AG04450 (cell line): ENCODE data around the gene ATP13A1. TPM values are rescaled to one million over a fixed set of nuclear protein-coding genes. Genes with fewer than 3 reads are reported as not detected.

Experiments used
- CTCF ChIA-PET: fragments of 300-600, 350-600 bp; formaldehyde crosslinking; extraction: SDS; loops from one replicate; lab custom pipeline; 2022; ENCODE audit warnings: antibody characterized with exemption, inconsistent platforms; lab: Charles Lee
- POLR2A ChIA-PET: fragments of 350-600 bp; formaldehyde crosslinking; extraction: SDS; loops from one replicate; lab custom pipeline; 2021; ENCODE audit warnings: antibody characterized with exemption, inconsistent platforms; lab: Yijun Ruan, JAX
- DNase-seq: peaks from one replicate; pipeline ENCODE4 v3.0.0-alpha.2; 2011; ENCODE audit warnings: low read depth, low spot score
- H3K27ac ChIP-seq: one replicate; pipeline ENCODE4 v1.5.1; 2012; ENCODE audit warnings: low read depth, low read length, control low read depth
- H3K27me3 ChIP-seq: one replicate; pipeline ENCODE4 v1.6.0; 2012; ENCODE audit warnings: low read length; ENCODE audit not compliant: control insufficient read depth, insufficient read depth
- H3K4me3 ChIP-seq: 2 replicates; pipeline ENCODE4 v1.5.1; 2011; ENCODE audit warnings: mild to moderate bottlenecking, low read depth, low read length, control low read depth
- H3K9me3 ChIP-seq: 2 replicates; pipeline ENCODE4 v1.5.1; 2012; ENCODE audit warnings: low read length; ENCODE audit not compliant: control insufficient read depth, insufficient read depth
- CTCF ChIP-seq: IDR thresholded peaks from 2 replicates; pipeline ENCODE4 v1.5.1; 2011; ENCODE audit warnings: low read depth, low read length, control low read depth, inconsistent platforms
- polyA plus RNA-seq: library from polyadenylated mRNA; depleted of rRNA; stranded (reverse); fragments of >200 nt; gene quantifications from 2 replicates; pipeline ENCODE4 v1.2.3, GENCODE V29; 2011

ATP13A1 gene
- polyA plus RNA-seq, 1 experiment: 9.4 TPM

GRCh38 chr19:19650331-19650730 is 13.1 kb downstream of the ATP13A1 start:
- ChIA-PET CTCF (interaction anchor here (2.0 kb wide), 1 partner anchor 118 kb away, joined by 12 read pairs; no protein-coding TSS in a partner anchor), POLR2A (no interaction called here)
- TF ChIP-seq CTCF: no peak
- no peaks in the 10 kb centered on the region for H3K9me3 ChIP-seq
- H3K4me3 ChIP-seq: no peak overlapping the region
- no peak for DNase-seq
- H3K27me3 ChIP-seq: no peaks in the 10 kb centered on the region
- H3K27ac ChIP-seq: no peak overlapping the region

- Histone ChIP-seq H3K9me3 (no peaks in the 10 kb centered on the region), H3K4me3 (no peak overlapping the region), H3K27me3 (no peaks in the 10 kb centered on the region), H3K27ac (no peak overlapping the region)
- TF ChIP-seq CTCF: no peak
- ChIA-PET CTCF (interaction anchor here (0.8 to 2.0 kb wide), 2 partner anchors 97 to 117 kb away, joined by 3 to 12 read pairs; no protein-coding TSS in a partner anchor), POLR2A (no interaction called here)
- no peak for DNase-seq
These were observed 13.9 kb downstream of the ATP13A1 start for GRCh38 chr19:19649580-19649995.

GRCh38 chr19:19649155-19649554 is 14.3 kb downstream of the ATP13A1 start:
- DNase-seq: no peak
- Histone ChIP-seq H3K9me3 (no peaks in the 10 kb centered on the region), H3K4me3 (no peak overlapping the region), H3K27me3 (no peaks in the 10 kb centered on the region), H3K27ac (no peak overlapping the region)
- CTCF ChIA-PET: interaction anchor here (0.8 to 2.0 kb wide), 2 partner anchors 97 to 117 kb away, joined by 3 to 12 read pairs; no protein-coding TSS in a partner anchor
- TF ChIP-seq CTCF: no peak
- POLR2A ChIA-PET: no interaction called here

GRCh38 chr19:19647037-19647835 is 16.2 kb downstream of the ATP13A1 start:
- Histone ChIP-seq H3K9me3 (no peaks in the 10 kb centered on the region), H3K4me3 (no peak overlapping the region), H3K27ac (no peak overlapping the region), H3K27me3 (no peaks in the 10 kb centered on the region)
- ChIA-PET CTCF (no interaction called here), POLR2A (no interaction called here)
- no peak for TF ChIP-seq CTCF
- no peak for DNase-seq

GRCh38 chr19:19645233-19645870 is 18.1 kb downstream of the ATP13A1 start:
- no peak for TF ChIP-seq CTCF
- CTCF ChIA-PET: interaction anchor here (1.9 to 3.1 kb wide), 3 partner anchors 17 to 114 kb away, joined by 6 to 94 read pairs (median 7); partner anchors contain the start of gene YJEFN3
- POLR2A ChIA-PET: no interaction called here

More at GRCh38 chr19:19645233-19645870, 18.1 kb downstream of the ATP13A1 start:
- DNase-seq: no peak
- Histone ChIP-seq H3K4me3 (no peak overlapping the region), H3K27ac (no peak overlapping the region), H3K27me3 (no peaks in the 10 kb centered on the region), H3K9me3 (no peaks in the 10 kb centered on the region)
